Neutrophil (primary cell): ENCODE results near the gene DHX40.
"Not testable (repeated sequence)": the region's sequence is repeated elsewhere in the genome, so short reads cannot be mapped to it uniquely, and the experiment has no call there.

Source experiments
- H3K27ac ChIP-seq: fragments of 200-600 bp; sonication (generic); 2 replicates; pipeline ENCODE4 v1.5.1; 2016; ENCODE audit warnings: mild to moderate bottlenecking, moderate library complexity
- H3K27me3 ChIP-seq: fragments of 200-600 bp; sonication (generic); 2 replicates; pipeline ENCODE4 v1.6.0; 2016; ENCODE audit warnings: mild to moderate bottlenecking
- H3K36me3 ChIP-seq: fragments of 200-600 bp; sonication (generic); 2 replicates; pipeline ENCODE4 v1.5.1; 2017
- H3K4me1 ChIP-seq, 2 experiments: fragments of 200-600 bp in 1 of 2; sonication (generic) in 1 of 2; 1 replicate in 1 of 2; 2 replicates in 1 of 2; pipeline versions ENCODE4 v1.5.1 to v1.6.1; 2013 to 2016; ENCODE audit warnings: low read depth in 1 of 2, low read length in 1 of 2, mild to moderate bottlenecking in 1 of 2, moderate library complexity in 1 of 2; ENCODE audit not compliant: control insufficient read depth in 1 of 2, insufficient read depth in 1 of 2
- H3K4me3 ChIP-seq, 2 experiments: fragments of 200-600 bp in 1 of 2; sonication (generic) in 1 of 2; 1 replicate in 1 of 2; 2 replicates in 1 of 2; pipeline ENCODE4 v1.5.1; 2013 to 2016; ENCODE audit warnings: low read depth in 1 of 2, low read length in 1 of 2, mild to moderate bottlenecking in 1 of 2, moderate library complexity in 1 of 2
- H3K9me3 ChIP-seq: fragments of 200-600 bp; sonication (generic); 2 replicates; pipeline ENCODE4 v1.5.1; 2016
- TF ChIP-seq, protein P1 (sequence below): fragments of 200-600 bp; sonication (generic); IDR thresholded peaks from 2 replicates; pipeline ENCODE4 v1.5.1; 2016; ENCODE audit warnings: antibody characterized with exemption

DHX40 gene

GRCh38 chr17:59651346-59651745 lies 85.9 kb downstream of the DHX40 start:
- Histone ChIP-seq H3K9me3 (no peaks in the 10 kb centered on the region), H3K4me1 (peaks cover 2 to 3% of the 10 kb centered on the region in 2 experiments), H3K27me3 (no peaks in the 10 kb centered on the region), H3K4me3 (no peak overlapping the region), H3K27ac (no peak overlapping the region), H3K36me3 (peaks cover 93% of the 10 kb centered on the region)
- TF ChIP-seq, protein P1, sequence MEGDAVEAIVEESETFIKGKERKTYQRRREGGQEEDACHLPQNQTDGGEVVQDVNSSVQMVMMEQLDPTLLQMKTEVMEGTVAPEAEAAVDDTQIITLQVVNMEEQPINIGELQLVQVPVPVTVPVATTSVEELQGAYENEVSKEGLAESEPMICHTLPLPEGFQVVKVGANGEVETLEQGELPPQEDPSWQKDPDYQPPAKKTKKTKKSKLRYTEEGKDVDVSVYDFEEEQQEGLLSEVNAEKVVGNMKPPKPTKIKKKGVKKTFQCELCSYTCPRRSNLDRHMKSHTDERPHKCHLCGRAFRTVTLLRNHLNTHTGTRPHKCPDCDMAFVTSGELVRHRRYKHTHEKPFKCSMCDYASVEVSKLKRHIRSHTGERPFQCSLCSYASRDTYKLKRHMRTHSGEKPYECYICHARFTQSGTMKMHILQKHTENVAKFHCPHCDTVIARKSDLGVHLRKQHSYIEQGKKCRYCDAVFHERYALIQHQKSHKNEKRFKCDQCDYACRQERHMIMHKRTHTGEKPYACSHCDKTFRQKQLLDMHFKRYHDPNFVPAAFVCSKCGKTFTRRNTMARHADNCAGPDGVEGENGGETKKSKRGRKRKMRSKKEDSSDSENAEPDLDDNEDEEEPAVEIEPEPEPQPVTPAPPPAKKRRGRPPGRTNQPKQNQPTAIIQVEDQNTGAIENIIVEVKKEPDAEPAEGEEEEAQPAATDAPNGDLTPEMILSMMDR: no peak

- TF ChIP-seq, protein P1: no peak
Measured at GRCh38 chr17:59652119-59652518, 86.7 kb downstream of the DHX40 start.

DNA sequence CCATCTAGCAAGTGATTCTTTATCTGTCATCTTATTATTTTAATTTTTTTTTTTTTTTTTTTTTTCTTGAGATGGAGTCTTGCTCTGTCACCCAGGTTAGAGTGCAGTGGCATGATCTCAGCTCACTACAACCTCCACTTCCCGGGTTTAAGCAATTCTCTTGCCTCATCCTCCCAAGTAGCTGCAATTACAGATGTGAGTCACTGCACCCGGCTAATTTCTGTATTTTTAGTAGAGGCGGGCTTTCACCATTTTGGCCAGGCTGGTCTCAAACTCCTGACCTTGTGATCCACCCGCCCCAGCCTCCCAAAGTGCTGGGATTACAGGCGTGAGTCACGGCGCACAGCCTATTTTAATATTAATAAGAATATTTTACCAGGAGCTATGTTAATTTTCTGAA lies 91.2 kb downstream of the DHX40 start:
- not testable (repeated sequence) for H3K27me3 ChIP-seq, H3K9me3 ChIP-seq, H3K4me1 ChIP-seq, H3K4me3 ChIP-seq
- H3K36me3 ChIP-seq: peaks cover 93% of the 10 kb centered on the region
- H3K27ac ChIP-seq: peak overlapping the region; percentile 53

More at GRCh38 chr17:59652119-59652518, 86.7 kb downstream of the DHX40 start:
- Histone ChIP-seq H3K27me3 (no peaks in the 10 kb centered on the region), H3K36me3 (peaks cover 93% of the 10 kb centered on the region), H3K4me3 (no peak overlapping the region), H3K4me1 (peaks cover 8% of the 10 kb centered on the region in 2 experiments), H3K9me3 (no peaks in the 10 kb centered on the region), H3K27ac (no peak overlapping the region)
